NB4 (cell line): ENCODE measurements around the gene TMEM267.

Experiments used
- CTCF ChIP-seq: IDR thresholded peaks from one replicate; pipeline ENCODE4 v1.5.1; 2012; ENCODE audit warnings: low read depth, low read length
- MAX ChIP-seq: IDR thresholded peaks from 2 replicates; pipeline ENCODE4 v1.6.1; 2011; ENCODE audit warnings: low read depth, low read length
- MYC ChIP-seq: IDR thresholded peaks from 2 replicates; pipeline ENCODE4 v1.6.1; 2011; ENCODE audit warnings: low read depth, low read length
- POLR2A ChIP-seq: IDR thresholded peaks from 2 replicates; pipeline ENCODE4 v1.6.1; 2011; ENCODE audit warnings: mild to moderate bottlenecking; ENCODE audit not compliant: insufficient read length; ENCODE audit errors: extremely low read depth

DNA sequence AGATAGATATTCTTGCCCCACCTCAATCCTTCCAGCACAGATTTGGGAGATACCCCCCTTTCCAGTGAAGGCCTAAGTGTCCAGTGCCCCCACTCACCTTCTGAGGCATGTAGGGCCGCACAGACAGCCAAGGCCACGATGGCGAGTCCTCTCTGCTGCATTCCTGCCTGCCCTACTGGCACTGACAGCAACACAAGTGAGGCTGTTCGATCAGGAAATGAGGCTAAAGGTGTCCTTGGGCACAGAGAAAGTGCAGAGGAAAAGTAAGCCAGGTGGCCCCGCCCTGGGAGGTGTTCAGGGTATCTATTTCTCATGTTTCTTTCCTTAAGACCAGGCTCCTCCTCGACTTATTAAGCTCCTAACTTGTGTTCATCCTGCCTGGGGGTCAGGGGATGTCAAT is 71.5 kb downstream of the TMEM267 start, which contains the start of gene CCL28:
- TF ChIP-seq CTCF (no peak), MYC (no peak), POLR2A (no peak), MAX (no peak)
